Large intestine (tissue), 12 donors: ENCODE data around the gene TNFSF8. TPM values are rescaled to one million over a fixed set of nuclear protein-coding genes. Genes with fewer than 3 reads are reported as not detected.

ENCODE experiments used
- DNase-seq, 2 donors: peaks; one replicate each; pipeline versions ENCODE4 v3.0.0 to v3.0.0-alpha.2; 2013
- H3K27ac ChIP-seq: one replicate; pipeline ENCODE4 v1.5.1; 2013; ENCODE audit warnings: low read length
- H3K27me3 ChIP-seq: 2 replicates; pipeline ENCODE4 v1.6.1; 2013; ENCODE audit warnings: low read length; ENCODE audit not compliant: control insufficient read depth, insufficient read depth
- H3K36me3 ChIP-seq: 2 replicates; pipeline ENCODE4 v1.6.1; 2013; ENCODE audit warnings: low read length; ENCODE audit not compliant: control insufficient read depth, insufficient read depth
- H3K4me1 ChIP-seq: one replicate; pipeline ENCODE4 v1.6.1; 2013; ENCODE audit warnings: low read length; ENCODE audit not compliant: control insufficient read depth, insufficient read depth
- H3K4me3 ChIP-seq: one replicate; pipeline ENCODE4 v1.5.1; 2013; ENCODE audit warnings: low read length
- H3K9me3 ChIP-seq: one replicate; pipeline ENCODE4 v1.6.1; 2013; ENCODE audit warnings: mild to moderate bottlenecking, low read depth, low read length, moderate library complexity; ENCODE audit not compliant: control insufficient read depth
- whole genome bisulfite sequencing: methylation state at CpG from one replicate; pipeline ENCODE4 v1.1.5; 2013; ENCODE audit warnings: low lambda C conversion rate; ENCODE audit not compliant: insufficient coverage; 5-methylcytosine and 5-hydroxymethylcytosine counted together
- long read RNA-seq, 11 donors: transcript quantifications; one replicate each; lab custom pipeline, GENCODE V29; 2026
- polyA plus RNA-seq: library from polyadenylated mRNA; unstranded; fragments of 120-200 nt; gene quantifications from one replicate; pipeline ENCODE4 v1.2.1, GENCODE V29; 2013

Gene TNFSF8
- polyA plus RNA-seq = 0.25 TPM
- long read RNA-seq, donor 1 = 0 reads
- long read RNA-seq, donor 2 = 0 reads
- long read RNA-seq, donor 3 = 0 reads
- long read RNA-seq, donor 4 = 0 reads
- long read RNA-seq, donor 5 = 0 reads
- long read RNA-seq, donor 6 = 0 reads
- long read RNA-seq, donor 7 = 0 reads
- long read RNA-seq, donor 8 = 0 reads
- long read RNA-seq, donor 9 = 0 reads
- long read RNA-seq, donor 10 = 0 reads
- long read RNA-seq, donor 11 = 0 reads

- H3K9me3 ChIP-seq = no peaks in the 10 kb centered on the region
- WGBS = no CpG with 5 or more reads among the region's 24 CpGs
- H3K36me3 ChIP-seq = no peaks in the 10 kb centered on the region
- no peak within 1 kb of the TSS for H3K4me3 ChIP-seq
- peak in 1 of 2 donors; percentile 14 for DNase-seq
- H3K4me1 ChIP-seq = no peaks in the 10 kb centered on the region
- peaks cover 2% of the 10 kb centered on the region for H3K27me3 ChIP-seq
- H3K27ac ChIP-seq = no peak within 1 kb of the TSS
These were observed at the start of gene TNFSF8 for GRCh38 chr9:114930056-114930812. TNFSF8 (minus strand) TSS chr9:114930591; CDS start chr9:114930303, 288 bp downstream.

- WGBS = no CpG with 5 or more reads among the region's 2 CpGs
These were observed 42.8 kb upstream of the TNFSF8 start for GRCh38 chr9:114973216-114973615.

GRCh38 chr9:114972510-114973136 lies 42.2 kb upstream of the TNFSF8 start:
- H3K27me3 ChIP-seq = no peaks in the 10 kb centered on the region
- no peaks in the 10 kb centered on the region for H3K4me1 ChIP-seq
- no peak for DNase-seq
- H3K27ac ChIP-seq = no peak overlapping the region
- no peaks in the 10 kb centered on the region for H3K36me3 ChIP-seq
- H3K9me3 ChIP-seq = no peaks in the 10 kb centered on the region
- no peak overlapping the region for H3K4me3 ChIP-seq
- no CpG with 5 or more reads among the region's 3 CpGs for WGBS

More at GRCh38 chr9:114973216-114973615, 42.8 kb upstream of the TNFSF8 start:
- no peak overlapping the region for H3K4me3 ChIP-seq
- H3K27me3 ChIP-seq = no peaks in the 10 kb centered on the region
- H3K9me3 ChIP-seq = no peaks in the 10 kb centered on the region
- no peaks in the 10 kb centered on the region for H3K4me1 ChIP-seq
- H3K36me3 ChIP-seq = no peaks in the 10 kb centered on the region
- H3K27ac ChIP-seq = no peak overlapping the region
- DNase-seq = no peak

- Histone ChIP-seq H3K4me3 (no peak overlapping the region), H3K4me1 (no peaks in the 10 kb centered on the region), H3K9me3 (no peaks in the 10 kb centered on the region), H3K36me3 (no peaks in the 10 kb centered on the region), H3K27ac (no peak overlapping the region), H3K27me3 (no peaks in the 10 kb centered on the region)
- DNase-seq = no peak
- WGBS = no CpG with 5 or more reads among the region's 1 CpG
These were observed 38.9 kb upstream of the TNFSF8 start for GRCh38 chr9:114969269-114969668.

- no peak for DNase-seq
These were observed 38.3 kb upstream of the TNFSF8 start for GRCh38 chr9:114968671-114969070.

GRCh38 chr9:114965564-114965963 lies 35.2 kb upstream of the TNFSF8 start:
- Histone ChIP-seq H3K27ac (no peak overlapping the region), H3K4me3 (no peak overlapping the region), H3K9me3 (peaks cover 11% of the 10 kb centered on the region), H3K36me3 (no peaks in the 10 kb centered on the region), H3K4me1 (no peaks in the 10 kb centered on the region), H3K27me3 (peaks cover 2% of the 10 kb centered on the region)
- no peak for DNase-seq
- WGBS = 83% methylated on average over 1 of the region's 1 CpG

More at GRCh38 chr9:114968671-114969070, 38.3 kb upstream of the TNFSF8 start:
- no CpG with 5 or more reads among the region's 1 CpG for WGBS
- Histone ChIP-seq H3K27me3 (peaks cover 2% of the 10 kb centered on the region), H3K36me3 (no peaks in the 10 kb centered on the region), H3K27ac (no peak overlapping the region), H3K9me3 (no peaks in the 10 kb centered on the region), H3K4me3 (no peak overlapping the region), H3K4me1 (no peaks in the 10 kb centered on the region)

GRCh38 chr9:114962809-114963208 lies 32.4 kb upstream of the TNFSF8 start:
- Histone ChIP-seq H3K4me1 (no peaks in the 10 kb centered on the region), H3K4me3 (no peak overlapping the region), H3K36me3 (no peaks in the 10 kb centered on the region), H3K9me3 (peaks cover 11% of the 10 kb centered on the region), H3K27me3 (peaks cover 2% of the 10 kb centered on the region), H3K27ac (no peak overlapping the region)
- DNase-seq = no peak
- 100% methylated on average over 3 of the region's 7 CpGs for WGBS

GRCh38 chr9:114960276-114960675 lies 29.9 kb upstream of the TNFSF8 start:
- WGBS = no CpG with 5 or more reads among the region's 3 CpGs
- no peak for DNase-seq
- Histone ChIP-seq H3K9me3 (peaks cover 11% of the 10 kb centered on the region), H3K27ac (no peak overlapping the region), H3K4me3 (no peak overlapping the region), H3K27me3 (peaks cover 2% of the 10 kb centered on the region), H3K4me1 (no peaks in the 10 kb centered on the region), H3K36me3 (no peaks in the 10 kb centered on the region)

GRCh38 chr9:114958844-114959235 lies 28.4 kb upstream of the TNFSF8 start:
- Histone ChIP-seq H3K27me3 (peaks cover 1% of the 10 kb centered on the region), H3K36me3 (no peaks in the 10 kb centered on the region), H3K4me3 (no peak overlapping the region), H3K9me3 (peaks cover 11% of the 10 kb centered on the region), H3K27ac (no peak overlapping the region), H3K4me1 (no peaks in the 10 kb centered on the region)
- DNase-seq = no peak
- no CpG with 5 or more reads among the region's 2 CpGs for WGBS

GRCh38 chr9:114958021-114958843 lies 27.8 kb upstream of the TNFSF8 start:
- no peaks in the 10 kb centered on the region for H3K27me3 ChIP-seq
- H3K27ac ChIP-seq = no peak overlapping the region
- no peaks in the 10 kb centered on the region for H3K4me1 ChIP-seq
- H3K36me3 ChIP-seq = no peaks in the 10 kb centered on the region
- peaks cover 9% of the 10 kb centered on the region for H3K9me3 ChIP-seq
- DNase-seq = no peak
- no peak overlapping the region for H3K4me3 ChIP-seq
- WGBS = no CpG with 5 or more reads among the region's 12 CpGs
